Lower lobe of right lung (tissue), 2 donors: ENCODE results near the gene PXDC1. TPM values are rescaled to one million over a fixed set of nuclear protein-coding genes. Genes with fewer than 3 reads are reported as not detected.
A peak's percentile ranks its signal among the peaks of the same experiment; 100 is the strongest.

Experiments used
- ATAC-seq, 2 donors: fragments of 200-7000 bp; cut with Tn5 transposase; one replicate each; pipeline ENCODE4 v1.9.1; 2020 to 2022; ENCODE audit warnings: mild to moderate bottlenecking in 2 of 2, moderate library complexity in 2 of 2
- DNase-seq: peaks from one replicate; pipeline ENCODE4 v3.0.0-alpha.2; 2020
- H3K27ac ChIP-seq: fragments of 200-600 bp; one replicate; pipeline ENCODE4 v1.8.0; 2022
- H3K27me3 ChIP-seq: fragments of 200-600 bp; one replicate; pipeline ENCODE4 v1.8.0; 2022; ENCODE audit warnings: low read depth
- H3K36me3 ChIP-seq: fragments of 200-600 bp; one replicate; pipeline ENCODE4 v1.8.0; 2022; ENCODE audit warnings: mild to moderate bottlenecking
- H3K4me1 ChIP-seq: fragments of 200-600 bp; one replicate; pipeline ENCODE4 v1.8.0; 2022
- H3K4me3 ChIP-seq: fragments of 200-600 bp; one replicate; pipeline ENCODE4 v1.8.0; 2022; ENCODE audit warnings: mild to moderate bottlenecking
- H3K9me3 ChIP-seq: fragments of 200-600 bp; one replicate; pipeline ENCODE4 v1.8.0; 2022
- CTCF ChIP-seq: fragments of 200-600 bp; IDR thresholded peaks from one replicate; pipeline ENCODE4 v1.8.0; 2022; ENCODE audit warnings: antibody characterized with exemption, mild to moderate bottlenecking
- intact Hi-C: fragments of 100-400 bp; cut with DNase I; formaldehyde crosslinking; loops from one replicate; pipeline ENCODE4 v1.11.0; 2022
- total RNA-seq: library from RNA; stranded (reverse); fragmentation: NEBNext Ultra II Directional; extraction: Animal tissue kit (Norgen Biotek cat#: 25700); gene quantifications from one replicate; pipeline ENCODE4 v1.2.1, GENCODE V29; 2021
- donor health status: DM: no; HTN: yes; CAD: no; lungs with severe emphysema.

PXDC1 gene
- total RNA-seq, 1 donor from 2014 or later: 50.9 TPM

GRCh38 chr6:3749067-3749841 lies 2.3 kb downstream of the PXDC1 start:
- Histone ChIP-seq H3K4me3 (peak overlapping the region; percentile 78), H3K4me1 (peaks cover 58% of the 10 kb centered on the region), H3K27ac (peak overlapping the region; percentile 99), H3K36me3 (peaks cover 5% of the 10 kb centered on the region), H3K9me3 (no peaks in the 10 kb centered on the region), H3K27me3 (no peaks in the 10 kb centered on the region)
- DNase-seq: peak; percentile 78
- peak; percentile 41 to 59 for ATAC-seq
- TF ChIP-seq CTCF: no peak
- intact Hi-C loops: no loop called here

- H3K36me3 ChIP-seq: peaks cover 5% of the 10 kb centered on the region
- no peaks in the 10 kb centered on the region for H3K27me3 ChIP-seq
- peak overlapping the region; percentile 99 for H3K27ac ChIP-seq
- intact Hi-C loops: no loop called here
- DNase-seq (peak; percentile 70), ATAC-seq (peak; percentile 23 to 30)
- H3K9me3 ChIP-seq: no peaks in the 10 kb centered on the region
- TF ChIP-seq CTCF: peak; percentile 63
- H3K4me1 ChIP-seq: peaks cover 63% of the 10 kb centered on the region
- H3K4me3 ChIP-seq: peak overlapping the region; percentile 78
These were observed 3.1 kb downstream of the PXDC1 start for GRCh38 chr6:3748208-3749066.

GRCh38 chr6:3747100-3747737 lies 4.3 kb downstream of the PXDC1 start:
- TF ChIP-seq CTCF: no peak
- no peak overlapping the region for H3K27ac ChIP-seq
- no peaks in the 10 kb centered on the region for H3K27me3 ChIP-seq
- no peak overlapping the region for H3K4me3 ChIP-seq
- DNase-seq (no peak), ATAC-seq (no peak)
- H3K4me1 ChIP-seq: peaks cover 68% of the 10 kb centered on the region
- H3K9me3 ChIP-seq: no peaks in the 10 kb centered on the region
- intact Hi-C loops: no loop called here
- H3K36me3 ChIP-seq: peaks cover 5% of the 10 kb centered on the region

- ATAC-seq (no peak), DNase-seq (no peak)
- no peak overlapping the region for H3K27ac ChIP-seq
- intact Hi-C loops: no loop called here
- TF ChIP-seq CTCF: no peak
- H3K27me3 ChIP-seq: no peaks in the 10 kb centered on the region
- no peaks in the 10 kb centered on the region for H3K9me3 ChIP-seq
- peaks cover 74% of the 10 kb centered on the region for H3K4me1 ChIP-seq
- peaks cover 5% of the 10 kb centered on the region for H3K36me3 ChIP-seq
- no peak overlapping the region for H3K4me3 ChIP-seq
These were observed 4.8 kb downstream of the PXDC1 start for GRCh38 chr6:3746696-3747095.

- no peaks in the 10 kb centered on the region for H3K27me3 ChIP-seq
- intact Hi-C loops: no loop called here
- peaks cover 5% of the 10 kb centered on the region for H3K36me3 ChIP-seq
- no peaks in the 10 kb centered on the region for H3K9me3 ChIP-seq
- no peak for ATAC-seq
- peaks cover 79% of the 10 kb centered on the region for H3K4me1 ChIP-seq
- H3K4me3 ChIP-seq: no peak overlapping the region
- no peak for TF ChIP-seq CTCF
- H3K27ac ChIP-seq: no peak overlapping the region
- DNase-seq: no peak
These were observed 5.3 kb downstream of the PXDC1 start for GRCh38 chr6:3746119-3746691.
